Naive thymus-derived CD8-positive, alpha-beta T cell (primary cell): ENCODE measurements around the gene RAD51B. TPM values are rescaled to one million over a fixed set of nuclear protein-coding genes. Genes with fewer than 3 reads are reported as not detected.

Experiments
- ATAC-seq, 2 donors: fragments of 150-1000 bp; cut with Tn5 transposase in 1 of 2; sonication (Bioruptor Pico), chemical (Tn5 transposase) in 1 of 2; 1 replicate in 1 of 2; 2 replicates in 1 of 2; pipeline ENCODE4 v1.10.0; 2021; ENCODE audit warnings: mild to moderate bottlenecking in 2 of 2, moderate library complexity in 2 of 2
- POLR2A ChIA-PET: fragments of 350-600 bp; sonication (Branson Sonifier 250); formaldehyde crosslinking; loops from one replicate; lab custom pipeline; 2021; ENCODE audit warnings: antibody characterized with exemption; lab: Charles Lee
- DNase-seq, 10 donors: peaks; one replicate each; pipeline versions ENCODE4 v3.0.0 to v3.0.0-alpha.2; 2020 to 2022
- H3K27ac Mint-ChIP-seq, 10 donors: one replicate each; pipeline ENCODE4 v1.8.0; 2020 to 2022; ENCODE audit warnings: mild to moderate bottlenecking in 10 of 10, mixed read lengths in 10 of 10, moderate library complexity in 4 of 10, inconsistent platforms in 1 of 10
- H3K27me3 Mint-ChIP-seq, 5 donors: one replicate each; pipeline ENCODE4 v1.8.0; 2021 to 2022; ENCODE audit warnings: mixed read lengths in 5 of 5
- H3K36me3 Mint-ChIP-seq, 3 donors: one replicate each; pipeline ENCODE4 v1.8.0; 2020 to 2022; ENCODE audit warnings: mixed read lengths in 3 of 3, mild to moderate bottlenecking in 2 of 3, inconsistent platforms in 1 of 3
- H3K4me1 Mint-ChIP-seq, 4 donors: one replicate each; pipeline ENCODE4 v1.8.0; 2021 to 2022; ENCODE audit warnings: mixed read lengths in 4 of 4
- H3K4me3 Mint-ChIP-seq, 10 donors: one replicate each; pipeline ENCODE4 v1.8.0; 2020 to 2022; ENCODE audit warnings: mild to moderate bottlenecking in 10 of 10, mixed read lengths in 10 of 10, moderate library complexity in 6 of 10, inconsistent platforms in 1 of 10
- H3K9me3 Mint-ChIP-seq, 9 donors: one replicate each; pipeline ENCODE4 v1.8.0; 2020 to 2022; ENCODE audit warnings: mixed read lengths in 9 of 9, mild to moderate bottlenecking in 3 of 9, inconsistent platforms in 1 of 9, moderate library complexity in 1 of 9
- polyA plus RNA-seq, 3 donors: library from polyadenylated mRNA; unstranded; fragments of 300-500 nt; fragmentation: Illumina TruSeq; gene quantifications; one replicate each; pipeline ENCODE4 v1.2.3, GENCODE V29; 2021
- total RNA-seq, 8 experiments: library from RNA in 2 of 8; stranded (reverse) in 2 of 8; gene quantifications; one replicate each; pipeline ENCODE4 v1.2.3 and lab custom pipeline; 2021 to 2026

Gene RAD51B
- total and polyA plus RNA-seq, 5 experiments from 2014 or later, result 15.1 to 30.0 (median 26.4) TPM

- H3K36me3 Mint-ChIP-seq, result peaks cover 26 to 48% (median 28%) of the 10 kb centered on the region in 3 donors
- H3K4me1 Mint-ChIP-seq, result peaks cover 0 to 29% (median 7%) of the 10 kb centered on the region in 4 donors
- H3K27ac Mint-ChIP-seq, result no peak overlapping the region
- peaks cover 0 to 36% (median 15%) of the 10 kb centered on the region in 9 donors for H3K9me3 Mint-ChIP-seq
- H3K4me3 Mint-ChIP-seq, result no peak overlapping the region
- H3K27me3 Mint-ChIP-seq, result no peaks in the 10 kb centered on the region
- ATAC-seq (no peak), DNase-seq (no peak)
- POLR2A ChIA-PET, result no interaction called here
Observed at GRCh38 chr14:67850066-67850830, 30.7 kb downstream of the RAD51B start.

- Mint-ChIP-seq H3K4me3 (peak overlapping the region in 1 of 10 donors; percentile 49), H3K27ac (peak overlapping the region in 1 of 10 donors; percentile 39), H3K4me1 (peaks cover 0 to 39% (median 4%) of the 10 kb centered on the region in 4 donors), H3K27me3 (no peaks in the 10 kb centered on the region), H3K9me3 (peaks cover 0 to 28% (median 11%) of the 10 kb centered on the region in 9 donors), H3K36me3 (peaks cover 20 to 36% (median 28%) of the 10 kb centered on the region in 3 donors)
- ATAC-seq (no peak), DNase-seq (no peak)
- POLR2A ChIA-PET, result no interaction called here
Observed at GRCh38 chr14:67851785-67852410, 32.3 kb downstream of the RAD51B start.

GRCh38 chr14:67852926-67853604, 33.5 kb downstream of the RAD51B start:
- H3K4me1 Mint-ChIP-seq, result peaks cover 0 to 37% (median 5%) of the 10 kb centered on the region in 4 donors
- no peak for DNase-seq
- H3K27me3 Mint-ChIP-seq, result no peaks in the 10 kb centered on the region
- H3K4me3 Mint-ChIP-seq, result no peak overlapping the region
- H3K9me3 Mint-ChIP-seq, result peaks cover 0 to 17% (median 5%) of the 10 kb centered on the region in 9 donors
- no peak overlapping the region for H3K27ac Mint-ChIP-seq
- H3K36me3 Mint-ChIP-seq, result peaks cover 10 to 27% (median 26%) of the 10 kb centered on the region in 3 donors
- POLR2A ChIA-PET, result no interaction called here
- ATAC-seq, result no peak

GRCh38 chr14:67853715-67854114, 34.1 kb downstream of the RAD51B start:
- POLR2A ChIA-PET, result no interaction called here
- peaks cover 0 to 37% (median 6%) of the 10 kb centered on the region in 4 donors for H3K4me1 Mint-ChIP-seq
- no peak for DNase-seq
- H3K4me3 Mint-ChIP-seq, result no peak overlapping the region
- H3K27me3 Mint-ChIP-seq, result no peaks in the 10 kb centered on the region
- H3K27ac Mint-ChIP-seq, result no peak overlapping the region
- peaks cover 5 to 22% (median 21%) of the 10 kb centered on the region in 3 donors for H3K36me3 Mint-ChIP-seq
- peaks cover 0 to 10% (median 2%) of the 10 kb centered on the region in 9 donors for H3K9me3 Mint-ChIP-seq
- no peak for ATAC-seq

GRCh38 chr14:67856827-67857226, 37.2 kb downstream of the RAD51B start:
- no peaks in the 10 kb centered on the region for H3K27me3 Mint-ChIP-seq
- peaks cover 0 to 17% (median 15%) of the 10 kb centered on the region in 3 donors for H3K36me3 Mint-ChIP-seq
- H3K27ac Mint-ChIP-seq, result peak overlapping the region in 1 of 10 donors; percentile 68
- peak overlapping the region in 1 of 10 donors; percentile 40 for H3K4me3 Mint-ChIP-seq
- ATAC-seq, result no peak
- no peak for DNase-seq
- H3K4me1 Mint-ChIP-seq, result peaks cover 0 to 23% (median 2%) of the 10 kb centered on the region in 4 donors
- POLR2A ChIA-PET, result no interaction called here
- H3K9me3 Mint-ChIP-seq, result no peaks in the 10 kb centered on the region

- DNase-seq, result no peak
- POLR2A ChIA-PET, result no interaction called here
- Mint-ChIP-seq H3K4me3 (no peak overlapping the region), H3K9me3 (no peaks in the 10 kb centered on the region), H3K27me3 (no peaks in the 10 kb centered on the region), H3K4me1 (peaks cover 0 to 18% (median 2%) of the 10 kb centered on the region in 4 donors), H3K36me3 (peaks cover 0 to 13% (median 8%) of the 10 kb centered on the region in 3 donors), H3K27ac (peak overlapping the region in 3 of 10 donors; percentile 12 to 72 (median 34))
- ATAC-seq, result no peak
Observed at GRCh38 chr14:67857778-67858350, 38.3 kb downstream of the RAD51B start.

GRCh38 chr14:67859169-67859749, 39.7 kb downstream of the RAD51B start:
- H3K4me3 Mint-ChIP-seq, result no peak overlapping the region
- H3K27ac Mint-ChIP-seq, result no peak overlapping the region
- no peaks in the 10 kb centered on the region for H3K9me3 Mint-ChIP-seq
- peaks cover 0 to 5% (median 0%) of the 10 kb centered on the region in 3 donors for H3K36me3 Mint-ChIP-seq
- POLR2A ChIA-PET, result no interaction called here
- H3K27me3 Mint-ChIP-seq, result no peaks in the 10 kb centered on the region
- ATAC-seq (no peak), DNase-seq (no peak)
- peaks cover 0 to 10% (median 2%) of the 10 kb centered on the region in 4 donors for H3K4me1 Mint-ChIP-seq

GRCh38 chr14:67863223-67863622, 43.6 kb downstream of the RAD51B start:
- DNase-seq (no peak), ATAC-seq (no peak)
- Mint-ChIP-seq H3K36me3 (peaks cover 11 to 29% (median 28%) of the 10 kb centered on the region in 3 donors), H3K4me1 (peaks cover 3 to 10% (median 4%) of the 10 kb centered on the region in 4 donors), H3K27me3 (no peaks in the 10 kb centered on the region), H3K9me3 (peaks cover 0 to 6% (median 0%) of the 10 kb centered on the region in 9 donors), H3K4me3 (no peak overlapping the region), H3K27ac (no peak overlapping the region)
- POLR2A ChIA-PET, result no interaction called here

GRCh38 chr14:67875175-67876006, 55.8 kb downstream of the RAD51B start:
- Mint-ChIP-seq H3K4me1 (no peaks in the 10 kb centered on the region), H3K27ac (no peak overlapping the region), H3K36me3 (no peaks in the 10 kb centered on the region), H3K27me3 (no peaks in the 10 kb centered on the region), H3K4me3 (no peak overlapping the region), H3K9me3 (no peaks in the 10 kb centered on the region)
- ATAC-seq, result no peak
- POLR2A ChIA-PET, result no interaction called here
- DNase-seq, result peak in 1 of 10 donors; percentile 9

- DNase-seq (no peak), ATAC-seq (no peak)
- Mint-ChIP-seq H3K4me3 (no peak overlapping the region), H3K4me1 (peaks cover 4 to 26% (median 10%) of the 10 kb centered on the region in 4 donors), H3K36me3 (no peaks in the 10 kb centered on the region), H3K27me3 (no peaks in the 10 kb centered on the region), H3K9me3 (no peaks in the 10 kb centered on the region), H3K27ac (peak overlapping the region in 1 of 10 donors; percentile 71)
- POLR2A ChIA-PET, result no interaction called here
Observed at GRCh38 chr14:67879026-67879425, 59.4 kb downstream of the RAD51B start.

- peak overlapping the region in 1 of 10 donors; percentile 18 for H3K4me3 Mint-ChIP-seq
- no peaks in the 10 kb centered on the region for H3K36me3 Mint-ChIP-seq
- no peaks in the 10 kb centered on the region for H3K27me3 Mint-ChIP-seq
- peaks cover 7 to 36% (median 17%) of the 10 kb centered on the region in 4 donors for H3K4me1 Mint-ChIP-seq
- peak overlapping the region in 3 of 10 donors; percentile 16 to 26 (median 18) for H3K27ac Mint-ChIP-seq
- H3K9me3 Mint-ChIP-seq, result no peaks in the 10 kb centered on the region
- POLR2A ChIA-PET, result no interaction called here
- no peak for ATAC-seq
- peak in 1 of 10 donors; percentile 15 for DNase-seq
Observed at GRCh38 chr14:67881225-67881624, 61.6 kb downstream of the RAD51B start.
